Panc1 (cell line): ENCODE results near the gene TJP3.

Experiments
- CTCF ChIP-seq: fragments of 450-650 bp; IDR thresholded peaks from 2 replicates; pipeline ENCODE4 v1.5.1; 2017; ENCODE audit warnings: mild to moderate bottlenecking
- POLR2AphosphoS5 ChIP-seq: IDR thresholded peaks from 2 replicates; pipeline ENCODE4 v1.6.1; 2012; ENCODE audit warnings: mild to moderate bottlenecking, low read depth, low read length, moderate library complexity
- REST ChIP-seq, 2 experiments: IDR thresholded peaks; 2 replicates each; pipeline ENCODE4 v1.6.1; 2011 to 2012; ENCODE audit warnings: low read depth in 2 of 2, control low read depth in 1 of 2, low read length in 1 of 2, mild to moderate bottlenecking in 1 of 2, moderate library complexity in 1 of 2; ENCODE audit not compliant: insufficient read depth in 1 of 2
- SIN3A ChIP-seq: IDR thresholded peaks from 2 replicates; pipeline ENCODE4 v1.6.1; 2012; ENCODE audit warnings: low read depth, mild to moderate bottlenecking, low read length, moderate library complexity, borderline replicate concordance; ENCODE audit not compliant: insufficient read depth

- no peak for TF ChIP-seq CTCF
- no peak for TF ChIP-seq POLR2AphosphoS5
- no peak for TF ChIP-seq REST (IDR thresholded peaks at IDR 0.05; ENCODE audit: insufficient read depth in 1 of 2, low read depth in 2 of 2, low read length in 1 of 2)
- TF ChIP-seq SIN3A: no peak
These were observed 60.5 kb downstream of the TJP3 start for GRCh38 chr19:3768748-3769099.
